HG02678 (cell line): ENCODE data around the gene LRRC26.
"Not testable (repeated sequence)": the region's sequence is repeated elsewhere in the genome, so short reads cannot be mapped to it uniquely, and the experiment has no call there.

Experiments
- ATAC-seq: cut with Tn5 transposase; IDR thresholded peaks from one replicate; pipeline ENCODE4 v1.9.1; 2021; ENCODE audit warnings: mild to moderate bottlenecking, moderate library complexity; ENCODE audit not compliant: unreplicated experiment

The LRRC26 gene

GRCh38 chr9:137121927-137122795 is 47.7 kb downstream of the LRRC26 start:
- not testable (repeated sequence) for ATAC-seq
